ENCODE data around the gene NCF4.

Gene NCF4

DNA sequence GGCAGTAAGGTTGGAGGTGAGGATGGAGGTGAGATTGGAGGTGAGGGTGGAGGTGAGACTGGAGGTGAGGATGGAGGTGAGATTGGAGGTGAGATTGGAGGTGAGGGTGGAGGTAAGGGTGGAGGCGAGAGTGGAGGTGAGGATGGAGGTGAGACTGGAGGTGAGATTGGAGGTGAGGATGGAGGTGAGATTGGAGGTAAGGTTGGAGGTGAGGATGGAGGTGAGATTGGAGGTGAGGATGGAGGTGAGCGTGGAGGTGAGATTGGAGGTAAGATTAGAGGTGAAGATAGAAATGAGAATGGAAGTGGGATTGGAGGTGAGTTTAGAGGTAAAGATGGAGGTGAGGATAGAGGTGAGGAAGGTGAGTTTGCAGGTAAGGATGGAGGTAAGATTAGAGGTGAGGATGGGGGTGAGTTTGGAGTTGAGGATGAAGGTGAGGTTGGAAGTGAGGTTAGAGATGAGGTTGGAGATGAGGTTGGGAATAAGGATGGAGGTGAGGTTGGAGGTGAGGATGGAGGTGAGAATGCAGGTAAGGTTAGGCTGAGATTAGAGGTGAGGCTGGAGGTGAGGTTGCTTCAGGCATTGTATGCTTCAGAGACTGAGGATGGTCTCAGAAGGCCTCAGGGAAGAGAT is 12.2 kb downstream of the NCF4 start:
- H3K36me3 ChIP-seq (ENCODE audit: control insufficient read depth in 5 of 5, insufficient read depth in 5 of 5, low read length in 5 of 5) = peaks cover 0 to 44% (median 2%) of the 10 kb centered on the region in 5 donors
- no peak overlapping the region for H3K4me3 ChIP-seq (ENCODE audit: low read depth in 1 of 5, low read length in 5 of 5)
- no peak overlapping the region for H3K27ac ChIP-seq (ENCODE audit: low read depth, low read length)
- peaks cover 10 to 31% (median 18%) of the 10 kb centered on the region in 5 donors for H3K27me3 ChIP-seq (ENCODE audit: control insufficient read depth in 5 of 5, insufficient read depth in 4 of 5, low read length in 5 of 5)
- no peaks in the 10 kb centered on the region for H3K9me3 ChIP-seq (ENCODE audit: control insufficient read depth in 5 of 5, low read length in 5 of 5)
- no peak overlapping the region for H3K9ac ChIP-seq (ENCODE audit: low read length in 5 of 5)
- H3K4me1 ChIP-seq (ENCODE audit: control insufficient read depth in 5 of 5, insufficient read depth in 5 of 5, low read length in 5 of 5) = peaks cover 0 to 17% (median 9%) of the 10 kb centered on the region in 5 donors

GRCh38 chr22:36873614-36874308 is 13.0 kb downstream of the NCF4 start:
- peaks cover 0 to 40% (median 2%) of the 10 kb centered on the region in 5 donors for H3K36me3 ChIP-seq (ENCODE audit: control insufficient read depth in 5 of 5, insufficient read depth in 5 of 5, low read length in 5 of 5)
- no peaks in the 10 kb centered on the region for H3K9me3 ChIP-seq (ENCODE audit: control insufficient read depth in 5 of 5, low read length in 5 of 5)
- peak overlapping the region in 1 of 5 donors; percentile 32 for H3K9ac ChIP-seq (ENCODE audit: low read length in 5 of 5)
- H3K27ac ChIP-seq (ENCODE audit: low read depth, low read length) = no peak overlapping the region
- peaks cover 0 to 17% (median 9%) of the 10 kb centered on the region in 5 donors for H3K4me1 ChIP-seq (ENCODE audit: control insufficient read depth in 5 of 5, insufficient read depth in 5 of 5, low read length in 5 of 5)
- H3K27me3 ChIP-seq (ENCODE audit: control insufficient read depth in 5 of 5, insufficient read depth in 4 of 5, low read length in 5 of 5) = peaks cover 13 to 29% (median 16%) of the 10 kb centered on the region in 5 donors
- H3K4me3 ChIP-seq (ENCODE audit: low read depth in 1 of 5, low read length in 5 of 5) = no peak overlapping the region

DNA sequence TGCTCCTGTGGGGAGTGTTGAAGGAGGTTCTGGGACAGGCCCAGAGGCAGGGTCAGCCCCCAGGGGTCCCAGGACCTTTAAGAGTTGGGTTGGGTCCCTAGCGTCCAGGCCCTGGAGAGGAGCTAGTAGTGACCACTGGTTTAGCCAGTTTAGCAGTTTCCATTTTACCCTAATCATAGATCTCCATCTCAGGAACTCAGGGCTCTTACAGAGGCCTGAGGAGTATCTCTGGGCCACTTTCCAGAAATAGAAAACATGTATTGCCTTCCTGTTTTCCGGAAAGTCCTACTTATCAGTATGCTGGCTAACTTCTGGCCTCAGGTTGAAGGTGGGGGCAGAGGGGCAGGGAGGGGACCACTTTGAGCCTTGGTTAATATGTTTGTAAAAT is 13.5 kb downstream of the NCF4 start:
- H3K27ac ChIP-seq (ENCODE audit: low read depth, low read length) = no peak overlapping the region
- H3K36me3 ChIP-seq (ENCODE audit: control insufficient read depth in 5 of 5, insufficient read depth in 5 of 5, low read length in 5 of 5) = peaks cover 0 to 39% (median 2%) of the 10 kb centered on the region in 5 donors
- no peaks in the 10 kb centered on the region for H3K9me3 ChIP-seq (ENCODE audit: control insufficient read depth in 5 of 5, low read length in 5 of 5)
- peaks cover 13 to 32% (median 22%) of the 10 kb centered on the region in 5 donors for H3K27me3 ChIP-seq (ENCODE audit: control insufficient read depth in 5 of 5, insufficient read depth in 4 of 5, low read length in 5 of 5)
- peak overlapping the region in 1 of 5 donors; percentile 32 for H3K9ac ChIP-seq (ENCODE audit: low read length in 5 of 5)
- no peak overlapping the region for H3K4me3 ChIP-seq (ENCODE audit: low read depth in 1 of 5, low read length in 5 of 5)
- peaks cover 0 to 17% (median 9%) of the 10 kb centered on the region in 5 donors for H3K4me1 ChIP-seq (ENCODE audit: control insufficient read depth in 5 of 5, insufficient read depth in 5 of 5, low read length in 5 of 5)

GRCh38 chr22:36874736-36875135 is 13.9 kb downstream of the NCF4 start:
- Histone ChIP-seq H3K9me3 (ENCODE audit: control insufficient read depth in 5 of 5, low read length in 5 of 5) (peaks cover 0 to under 1% (median 0%) of the 10 kb centered on the region in 5 donors), H3K4me1 (ENCODE audit: control insufficient read depth in 5 of 5, insufficient read depth in 5 of 5, low read length in 5 of 5) (peaks cover 0 to 17% (median 9%) of the 10 kb centered on the region in 5 donors), H3K27ac (ENCODE audit: low read depth, low read length) (no peak overlapping the region)

DNA sequence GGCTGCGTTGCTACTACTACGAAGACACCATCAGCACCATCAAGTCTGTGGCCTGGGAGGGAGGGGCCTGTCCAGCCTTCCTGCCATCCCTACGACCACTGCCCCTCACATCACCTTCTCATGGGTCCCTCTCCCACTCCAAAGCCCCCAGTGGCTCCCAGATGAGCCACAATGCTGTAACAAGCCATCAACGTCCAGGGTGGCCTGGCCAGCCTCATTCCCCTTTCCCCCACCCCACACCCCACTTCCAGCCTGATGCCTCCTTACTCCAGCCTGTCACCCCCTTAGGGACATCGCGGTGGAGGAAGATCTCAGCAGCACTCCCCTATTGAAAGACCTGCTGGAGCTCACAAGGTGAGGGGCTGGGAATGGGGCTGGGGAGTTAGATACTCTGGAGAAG is 14.9 kb downstream of the NCF4 start:
- H3K27me3 ChIP-seq (ENCODE audit: control insufficient read depth in 5 of 5, insufficient read depth in 4 of 5, low read length in 5 of 5) = peaks cover 12 to 28% (median 17%) of the 10 kb centered on the region in 5 donors

More at GRCh38 chr22:36874736-36875135, 13.9 kb downstream of the NCF4 start:
- Histone ChIP-seq H3K27me3 (ENCODE audit: control insufficient read depth in 5 of 5, insufficient read depth in 4 of 5, low read length in 5 of 5) (peaks cover 13 to 31% (median 22%) of the 10 kb centered on the region in 5 donors), H3K9ac (ENCODE audit: low read length in 5 of 5) (no peak overlapping the region), H3K36me3 (ENCODE audit: control insufficient read depth in 5 of 5, insufficient read depth in 5 of 5, low read length in 5 of 5) (peaks cover 0 to 39% (median 2%) of the 10 kb centered on the region in 5 donors), H3K4me3 (ENCODE audit: low read depth in 1 of 5, low read length in 5 of 5) (no peak overlapping the region)

DNA sequence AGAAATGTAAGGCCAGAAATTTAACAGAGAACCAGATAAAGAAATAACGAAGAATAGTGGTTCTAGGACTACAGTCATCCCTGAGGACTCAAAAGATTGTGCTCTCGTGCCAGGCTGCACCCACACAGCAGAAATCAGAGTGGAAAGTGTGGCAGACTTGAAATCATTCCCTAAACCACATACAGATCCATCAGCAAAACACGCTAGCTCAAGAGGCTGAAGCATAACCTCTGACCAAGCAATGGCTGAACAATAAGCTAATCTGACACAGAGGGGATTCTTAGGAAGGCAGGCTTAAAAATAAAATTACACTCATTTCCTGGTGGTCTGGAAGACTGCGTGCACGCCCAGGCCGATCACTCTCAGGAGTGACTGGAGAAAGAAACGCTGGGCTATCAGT is 19.0 kb downstream of the NCF4 start:
- H3K9ac ChIP-seq (ENCODE audit: low read length in 5 of 5) = no peak overlapping the region
- peaks cover 0 to 23% (median 3%) of the 10 kb centered on the region in 5 donors for H3K9me3 ChIP-seq (ENCODE audit: control insufficient read depth in 5 of 5, low read length in 5 of 5)
- H3K27ac ChIP-seq (ENCODE audit: low read depth, low read length) = no peak overlapping the region
- peaks cover 0 to 15% (median 0%) of the 10 kb centered on the region in 5 donors for H3K36me3 ChIP-seq (ENCODE audit: control insufficient read depth in 5 of 5, insufficient read depth in 5 of 5, low read length in 5 of 5)
- no peaks in the 10 kb centered on the region for H3K4me1 ChIP-seq (ENCODE audit: control insufficient read depth in 5 of 5, insufficient read depth in 5 of 5, low read length in 5 of 5)
- H3K27me3 ChIP-seq (ENCODE audit: control insufficient read depth in 5 of 5, insufficient read depth in 4 of 5, low read length in 5 of 5) = peaks cover 3 to 19% (median 14%) of the 10 kb centered on the region in 5 donors
- no peak overlapping the region for H3K4me3 ChIP-seq (ENCODE audit: low read depth in 1 of 5, low read length in 5 of 5)

More for the DNA sequence above, 14.9 kb downstream of the NCF4 start:
- H3K36me3 ChIP-seq (ENCODE audit: control insufficient read depth in 5 of 5, insufficient read depth in 5 of 5, low read length in 5 of 5) = peaks cover 0 to 35% (median 2%) of the 10 kb centered on the region in 5 donors
- peaks cover 0 to 7% (median 0%) of the 10 kb centered on the region in 5 donors for H3K9me3 ChIP-seq (ENCODE audit: control insufficient read depth in 5 of 5, low read length in 5 of 5)
- H3K27ac ChIP-seq (ENCODE audit: low read depth, low read length) = no peak overlapping the region
- H3K4me3 ChIP-seq (ENCODE audit: low read depth in 1 of 5, low read length in 5 of 5) = no peak overlapping the region
- H3K9ac ChIP-seq (ENCODE audit: low read length in 5 of 5) = no peak overlapping the region
- peaks cover 0 to 17% (median 9%) of the 10 kb centered on the region in 5 donors for H3K4me1 ChIP-seq (ENCODE audit: control insufficient read depth in 5 of 5, insufficient read depth in 5 of 5, low read length in 5 of 5)

DNA sequence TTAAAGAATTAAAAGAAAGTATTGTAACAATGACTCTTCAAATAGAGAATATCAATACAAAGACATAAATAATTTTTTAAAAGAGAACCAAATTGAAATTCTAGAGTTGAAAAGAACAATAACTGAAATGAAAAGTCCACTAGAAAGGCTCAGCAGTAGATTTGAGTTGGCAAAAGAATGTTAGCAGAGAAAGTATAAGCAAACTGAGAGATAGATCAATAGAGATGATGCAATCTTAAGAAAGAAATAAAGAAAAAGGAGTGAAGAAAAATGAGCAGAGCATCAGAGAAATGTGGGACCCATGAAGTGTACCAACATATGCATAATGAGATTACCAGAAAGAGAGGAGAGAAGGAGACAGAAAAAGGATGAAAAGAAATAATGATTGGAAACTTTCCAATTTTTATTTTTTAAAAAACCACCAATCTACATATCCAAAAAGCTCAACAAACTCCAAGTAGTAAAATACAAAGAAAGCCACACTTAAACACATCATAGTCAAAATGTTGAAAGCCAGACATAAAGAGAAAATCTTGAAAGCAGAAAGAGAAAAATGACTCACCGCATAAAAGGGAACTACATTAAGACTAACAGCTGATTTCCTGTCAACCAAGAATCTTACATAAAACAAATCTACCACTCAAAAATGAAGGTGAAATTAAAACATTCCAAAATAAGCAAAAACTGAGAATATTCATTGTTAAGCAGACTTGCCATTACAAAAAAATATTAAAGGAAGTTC is 20.9 kb downstream of the NCF4 start:
- Histone ChIP-seq H3K27me3 (ENCODE audit: control insufficient read depth in 5 of 5, insufficient read depth in 4 of 5, low read length in 5 of 5) (peaks cover 3 to 19% (median 13%) of the 10 kb centered on the region in 5 donors), H3K27ac (ENCODE audit: low read depth, low read length) (no peak overlapping the region), H3K4me1 (ENCODE audit: control insufficient read depth in 5 of 5, insufficient read depth in 5 of 5, low read length in 5 of 5) (peaks cover 0 to 10% (median 0%) of the 10 kb centered on the region in 5 donors), H3K9me3 (ENCODE audit: control insufficient read depth in 5 of 5, low read length in 5 of 5) (peaks cover 0 to 23% (median 3%) of the 10 kb centered on the region in 5 donors), H3K36me3 (ENCODE audit: control insufficient read depth in 5 of 5, insufficient read depth in 5 of 5, low read length in 5 of 5) (peaks cover 0 to 8% (median 0%) of the 10 kb centered on the region in 5 donors), H3K4me3 (ENCODE audit: low read depth in 1 of 5, low read length in 5 of 5) (no peak overlapping the region), H3K9ac (ENCODE audit: low read length in 5 of 5) (no peak overlapping the region)

DNA sequence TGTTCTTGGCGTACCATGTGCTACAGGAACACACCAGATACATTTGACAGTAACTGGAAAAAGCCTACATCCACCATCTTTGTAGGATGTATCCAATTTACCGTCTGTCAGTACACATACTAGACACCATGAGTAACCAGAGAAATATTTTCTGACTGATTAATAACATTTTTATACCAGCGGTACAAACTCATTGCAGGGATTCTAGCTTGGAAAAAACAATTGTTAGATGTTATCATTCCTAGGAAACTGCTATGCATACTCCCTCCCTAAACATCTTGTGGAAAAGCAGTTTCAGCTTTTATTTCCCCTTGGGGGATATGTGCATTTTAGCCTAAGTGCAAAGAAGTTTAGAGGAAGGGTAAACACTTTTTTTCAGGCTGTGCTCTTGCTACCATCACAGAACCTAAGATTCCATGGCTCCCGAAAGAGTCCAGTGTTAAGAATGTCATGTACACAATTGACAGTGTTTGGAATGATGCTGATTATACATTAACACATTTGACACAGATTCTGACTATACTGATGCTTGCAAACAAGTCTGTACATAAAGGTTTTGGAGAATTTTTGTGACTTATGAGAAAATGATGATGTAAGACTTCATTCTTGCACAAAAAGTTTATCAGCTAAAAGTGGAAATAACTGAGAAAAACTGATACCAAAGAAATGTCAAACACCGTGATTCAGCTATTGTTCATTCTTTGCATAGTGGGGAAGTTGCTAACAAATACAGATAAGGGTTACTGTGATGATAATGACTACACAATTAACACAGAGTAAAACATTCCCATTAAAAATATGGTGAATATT is 23.7 kb downstream of the NCF4 start:
- Histone ChIP-seq H3K9me3 (ENCODE audit: control insufficient read depth in 5 of 5, low read length in 5 of 5) (peaks cover 0 to 23% (median 3%) of the 10 kb centered on the region in 5 donors), H3K27ac (ENCODE audit: low read depth, low read length) (no peak overlapping the region), H3K4me3 (ENCODE audit: low read depth in 1 of 5, low read length in 5 of 5) (no peak overlapping the region), H3K27me3 (ENCODE audit: control insufficient read depth in 5 of 5, insufficient read depth in 4 of 5, low read length in 5 of 5) (peaks cover 0 to 5% (median 2%) of the 10 kb centered on the region in 5 donors), H3K4me1 (ENCODE audit: control insufficient read depth in 5 of 5, insufficient read depth in 5 of 5, low read length in 5 of 5) (peaks cover 0 to 10% (median 0%) of the 10 kb centered on the region in 5 donors), H3K9ac (ENCODE audit: low read length in 5 of 5) (no peak overlapping the region), H3K36me3 (ENCODE audit: control insufficient read depth in 5 of 5, insufficient read depth in 5 of 5, low read length in 5 of 5) (no peaks in the 10 kb centered on the region)

DNA sequence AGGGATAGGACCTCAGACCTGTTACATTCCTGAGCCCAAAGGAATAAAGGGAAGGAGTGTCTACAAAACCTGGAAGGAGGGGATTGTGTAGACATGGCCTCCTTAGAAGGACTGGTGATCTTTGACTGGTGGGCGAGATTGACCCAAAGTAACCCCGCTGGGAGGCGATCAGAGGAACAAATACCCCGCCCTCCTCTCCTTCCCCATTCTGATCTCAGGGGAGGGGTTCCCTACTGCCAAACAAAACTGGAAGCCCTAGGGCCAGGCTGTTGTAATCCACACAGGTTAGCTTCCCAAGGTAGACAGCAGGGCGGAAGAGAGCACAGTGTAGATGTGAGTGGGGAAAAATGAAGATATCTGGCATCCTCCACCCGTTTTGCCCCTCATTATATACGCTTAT is 24.7 kb downstream of the NCF4 start:
- Histone ChIP-seq H3K4me3 (ENCODE audit: low read depth in 1 of 5, low read length in 5 of 5) (no peak overlapping the region), H3K36me3 (ENCODE audit: control insufficient read depth in 5 of 5, insufficient read depth in 5 of 5, low read length in 5 of 5) (no peaks in the 10 kb centered on the region), H3K27me3 (ENCODE audit: control insufficient read depth in 5 of 5, insufficient read depth in 4 of 5, low read length in 5 of 5) (peaks cover 0 to 5% (median 0%) of the 10 kb centered on the region in 5 donors), H3K9ac (ENCODE audit: low read length in 5 of 5) (no peak overlapping the region), H3K9me3 (ENCODE audit: control insufficient read depth in 5 of 5, low read length in 5 of 5) (peaks cover 0 to 19% (median 3%) of the 10 kb centered on the region in 5 donors), H3K27ac (ENCODE audit: low read depth, low read length) (no peak overlapping the region), H3K4me1 (ENCODE audit: control insufficient read depth in 5 of 5, insufficient read depth in 5 of 5, low read length in 5 of 5) (peaks cover 0 to 10% (median 0%) of the 10 kb centered on the region in 5 donors)

All from subcutaneous abdominal adipose tissue (tissue), 5 donors.